ENCODE measurements around the gene TMEM187. TPM values are rescaled to one million over a fixed set of nuclear protein-coding genes. Genes with fewer than 3 reads are reported as not detected.

The TMEM187 gene
- total and polyA plus RNA-seq, 4 donors: 2.5 to 8.6 (median 5.0) TPM

GRCh38 chrX:153951683-153952372, 20.7 kb upstream of the TMEM187 start:
- ATAC-seq (ENCODE audit: low FRiP score) (no peak), DNase-seq (no peak)
- H3K27ac ChIP-seq (ENCODE audit: low read depth in 1 of 2, low read length in 2 of 2): no peak overlapping the region
- no peak overlapping the region for H3K4me3 ChIP-seq (ENCODE audit: low read length in 2 of 2)
- H3K36me3 ChIP-seq (ENCODE audit: control insufficient read depth in 1 of 2, insufficient read depth in 2 of 2, low read length in 1 of 2): no peaks in the 10 kb centered on the region
- no peaks in the 10 kb centered on the region for H3K4me1 ChIP-seq (ENCODE audit: control insufficient read depth in 1 of 2, insufficient read depth in 2 of 2, low read length in 2 of 2)
- 91 to 92% methylated on average over 25 to 28 of the region's 28 CpGs for WGBS, 2 donors
- no peaks in the 10 kb centered on the region for H3K27me3 ChIP-seq (ENCODE audit: control insufficient read depth in 1 of 2, insufficient read depth in 2 of 2, low read length in 1 of 2)
- no peaks in the 10 kb centered on the region for H3K9me3 ChIP-seq (ENCODE audit: control insufficient read depth, low read length)
- intact Hi-C loops (cut with DNase I): loop anchor here (2.0 to 10.0 kb wide), 4 partner anchors 187 to 997 kb away; partner anchors contain the start of gene PLXNB3 (in 2 of the 2)

DNA sequence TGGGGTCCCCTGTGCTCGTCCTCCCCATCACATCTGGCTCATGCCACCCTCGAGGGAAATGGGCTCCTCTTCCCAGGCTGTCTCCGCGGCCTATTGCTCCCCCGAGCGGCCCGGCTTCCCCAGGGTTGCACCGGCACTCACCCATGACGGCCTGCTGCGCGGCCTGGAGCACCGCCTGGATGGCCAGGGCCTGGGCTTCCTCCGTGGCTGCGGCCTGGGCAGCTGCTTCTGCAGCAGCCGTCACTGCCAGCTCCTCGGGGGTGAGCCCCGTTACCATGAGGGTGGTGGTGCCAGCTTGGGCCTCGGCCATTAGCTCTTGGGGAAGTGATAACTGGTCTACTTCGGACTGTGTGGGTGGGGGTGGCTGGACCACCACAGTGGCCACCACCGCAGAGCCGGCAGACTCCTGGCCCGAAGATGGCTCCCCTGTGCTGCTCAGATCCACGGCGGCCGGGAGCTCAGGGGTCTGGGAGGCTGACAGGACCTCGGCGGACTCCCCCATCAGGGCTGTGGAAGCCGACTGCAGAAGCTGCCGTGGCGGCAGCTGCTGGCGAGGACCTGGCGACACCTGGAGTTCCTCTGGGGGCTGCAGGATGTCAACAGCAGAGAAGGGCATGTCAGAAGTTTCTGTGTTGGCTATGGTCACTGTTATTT, 20.1 kb upstream of the TMEM187 start:
- H3K9me3 ChIP-seq (ENCODE audit: control insufficient read depth, low read length): no peaks in the 10 kb centered on the region
- ATAC-seq (ENCODE audit: low FRiP score) (no peak), DNase-seq (no peak)
- 81 to 86% methylated on average over 32 of the region's 32 CpGs for WGBS, 2 donors
- H3K4me1 ChIP-seq (ENCODE audit: control insufficient read depth in 1 of 2, insufficient read depth in 2 of 2, low read length in 2 of 2): no peaks in the 10 kb centered on the region
- no peaks in the 10 kb centered on the region for H3K27me3 ChIP-seq (ENCODE audit: control insufficient read depth in 1 of 2, insufficient read depth in 2 of 2, low read length in 1 of 2)
- H3K4me3 ChIP-seq (ENCODE audit: low read length in 2 of 2): no peak overlapping the region
- H3K27ac ChIP-seq (ENCODE audit: low read depth in 1 of 2, low read length in 2 of 2): peak overlapping the region in 1 of 2 donors; percentile 9
- no peaks in the 10 kb centered on the region for H3K36me3 ChIP-seq (ENCODE audit: control insufficient read depth in 1 of 2, insufficient read depth in 2 of 2, low read length in 1 of 2)
- intact Hi-C loops (cut with DNase I): loop anchor here (2.0 to 10.0 kb wide), 4 partner anchors 188 to 998 kb away; partner anchors contain the start of gene PLXNB3 (in 2 of the 2)

DNA sequence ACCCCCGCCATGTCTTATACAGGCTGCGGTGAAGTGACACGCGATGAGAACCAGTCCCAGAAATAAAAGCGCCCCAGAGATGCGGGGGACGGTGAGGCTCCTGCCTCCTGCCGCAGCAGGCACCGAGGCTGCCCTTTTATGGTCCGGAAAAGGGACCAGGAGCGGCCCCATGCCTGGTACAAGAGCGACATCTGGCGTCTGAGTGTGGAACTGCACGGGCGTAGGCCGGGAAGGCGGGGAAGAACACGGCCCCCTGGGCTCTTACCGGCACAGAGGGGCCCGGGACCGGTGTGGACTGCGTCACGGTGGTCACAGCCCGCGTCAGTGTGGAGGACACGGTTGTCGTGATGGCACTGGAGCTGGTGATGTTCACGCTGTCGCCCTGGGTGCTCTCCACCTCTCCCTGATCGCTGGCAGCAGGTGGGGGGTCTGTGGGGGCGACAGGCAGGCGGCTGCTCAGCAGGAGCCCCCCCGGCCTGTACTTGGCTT, 19.2 kb upstream of the TMEM187 start:
- DNase-seq (peak; percentile 84 to 93), ATAC-seq (ENCODE audit: low FRiP score) (peak; percentile 89)
- H3K9me3 ChIP-seq (ENCODE audit: control insufficient read depth, low read length): no peaks in the 10 kb centered on the region
- peak overlapping the region in 1 of 2 donors; percentile 19 for H3K27ac ChIP-seq (ENCODE audit: low read depth in 1 of 2, low read length in 2 of 2)
- no peaks in the 10 kb centered on the region for H3K27me3 ChIP-seq (ENCODE audit: control insufficient read depth in 1 of 2, insufficient read depth in 2 of 2, low read length in 1 of 2)
- peaks cover 0 to under 1% of the 10 kb centered on the region in 2 donors for H3K36me3 ChIP-seq (ENCODE audit: control insufficient read depth in 1 of 2, insufficient read depth in 2 of 2, low read length in 1 of 2)
- intact Hi-C loops (cut with DNase I): loop anchor here (2.0 to 10.0 kb wide), 4 partner anchors 189 to 999 kb away; partner anchors contain the start of gene PLXNB3 (in 2 of the 2)
- WGBS, 2 donors: 11 to 27% methylated on average over 33 of the region's 33 CpGs
- no peaks in the 10 kb centered on the region for H3K4me1 ChIP-seq (ENCODE audit: control insufficient read depth in 1 of 2, insufficient read depth in 2 of 2, low read length in 2 of 2)
- H3K4me3 ChIP-seq (ENCODE audit: low read length in 2 of 2): no peak overlapping the region

DNA sequence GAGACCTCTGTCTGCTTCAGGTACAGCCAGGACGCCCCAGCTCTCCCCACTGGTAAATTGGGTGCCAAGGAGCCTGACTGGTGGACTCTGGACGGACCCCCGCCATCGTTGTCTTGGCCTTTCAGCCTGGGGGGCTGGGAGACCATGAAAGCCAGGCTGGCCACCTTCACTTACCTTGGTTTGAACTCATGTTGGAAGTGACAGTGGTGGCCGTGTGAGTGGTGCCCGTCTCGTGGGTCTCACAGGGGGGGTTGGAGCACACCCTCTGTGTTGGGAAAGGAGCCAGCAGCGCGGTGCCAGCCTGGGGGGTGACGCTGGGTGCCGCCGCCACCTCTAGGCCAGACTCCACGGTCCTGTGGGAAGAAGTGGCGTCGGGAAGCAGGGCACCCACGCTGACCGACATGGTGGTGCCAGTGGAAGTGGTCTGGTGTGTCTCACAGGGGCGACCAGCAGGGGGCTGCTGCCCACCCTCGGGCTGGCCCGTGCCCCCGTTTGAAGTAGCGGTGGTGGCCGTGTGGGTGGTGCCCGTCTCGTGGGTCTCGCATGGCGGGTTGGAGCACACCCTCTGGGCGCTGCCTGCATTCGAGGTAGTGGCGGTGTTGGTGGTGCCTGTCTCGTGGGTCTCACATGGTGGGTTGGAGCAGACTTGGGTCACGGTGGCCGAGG, 18.5 kb upstream of the TMEM187 start:
- ATAC-seq (ENCODE audit: low FRiP score): no peak
- Histone ChIP-seq H3K27ac (ENCODE audit: low read depth in 1 of 2, low read length in 2 of 2) (peak overlapping the region in 1 of 2 donors; percentile 19), H3K36me3 (ENCODE audit: control insufficient read depth in 1 of 2, insufficient read depth in 2 of 2, low read length in 1 of 2) (peaks cover 0 to 4% of the 10 kb centered on the region in 2 donors), H3K9me3 (ENCODE audit: control insufficient read depth, low read length) (no peaks in the 10 kb centered on the region), H3K4me1 (ENCODE audit: control insufficient read depth in 1 of 2, insufficient read depth in 2 of 2, low read length in 2 of 2) (no peaks in the 10 kb centered on the region), H3K4me3 (ENCODE audit: low read length in 2 of 2) (no peak overlapping the region), H3K27me3 (ENCODE audit: control insufficient read depth in 1 of 2, insufficient read depth in 2 of 2, low read length in 1 of 2) (no peaks in the 10 kb centered on the region)
- intact Hi-C loops (cut with DNase I): loop anchor here (2.0 to 10.0 kb wide), 4 partner anchors 189 to 999 kb away; partner anchors contain the start of gene PLXNB3 (in 2 of the 2)
- 69 to 73% methylated on average over 31 to 33 of the region's 33 CpGs for WGBS, 2 donors
- no peak for DNase-seq

GRCh38 chrX:153954558-153955227, 17.9 kb upstream of the TMEM187 start:
- 93 to 96% methylated on average over 44 of the region's 44 CpGs for WGBS, 2 donors
- intact Hi-C loops (cut with DNase I): loop anchor here (5.0 to 10.0 kb wide), 3 partner anchors 192 to 1000 kb away; partner anchors contain the start of gene PLXNB3 (in 1 of the 2)
- Histone ChIP-seq H3K27me3 (ENCODE audit: control insufficient read depth in 1 of 2, insufficient read depth in 2 of 2, low read length in 1 of 2) (no peaks in the 10 kb centered on the region), H3K36me3 (ENCODE audit: control insufficient read depth in 1 of 2, insufficient read depth in 2 of 2, low read length in 1 of 2) (peaks cover 0 to 4% of the 10 kb centered on the region in 2 donors), H3K9me3 (ENCODE audit: control insufficient read depth, low read length) (no peaks in the 10 kb centered on the region), H3K27ac (ENCODE audit: low read depth in 1 of 2, low read length in 2 of 2) (no peak overlapping the region), H3K4me1 (ENCODE audit: control insufficient read depth in 1 of 2, insufficient read depth in 2 of 2, low read length in 2 of 2) (no peaks in the 10 kb centered on the region), H3K4me3 (ENCODE audit: low read length in 2 of 2) (no peak overlapping the region)
- DNase-seq (no peak), ATAC-seq (ENCODE audit: low FRiP score) (no peak)

DNA sequence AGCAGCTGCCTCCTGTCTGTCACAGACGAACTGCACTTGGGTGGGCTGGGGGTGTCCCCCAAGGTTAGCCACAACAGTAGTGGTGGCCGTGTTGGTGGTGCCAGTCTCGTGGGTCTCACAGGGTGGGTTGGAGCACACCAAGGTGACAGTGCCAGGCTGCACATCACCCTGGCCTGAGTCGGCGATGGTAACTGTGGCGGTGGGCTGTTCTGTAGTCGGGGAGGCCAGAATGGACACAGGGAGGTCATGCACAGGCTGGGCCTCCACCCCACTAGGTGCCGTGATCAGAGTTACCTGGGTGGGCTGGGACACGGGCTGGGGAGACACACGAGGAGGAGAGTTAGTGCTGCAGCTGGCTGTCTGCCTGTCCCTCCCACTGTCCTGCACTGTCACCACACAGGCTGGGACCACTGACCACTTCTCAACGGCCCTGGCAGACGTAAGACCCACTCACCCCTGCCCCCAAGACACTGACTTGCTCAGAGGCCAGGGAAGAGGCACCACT, 17.3 kb upstream of the TMEM187 start:
- ATAC-seq (ENCODE audit: low FRiP score) (no peak), DNase-seq (no peak)
- intact Hi-C loops (cut with DNase I): loop anchor here in 1 of 2 donors (10.0 kb wide), 1 partner anchor 1000 kb away; no protein-coding TSS in a partner anchor
- H3K36me3 ChIP-seq (ENCODE audit: control insufficient read depth in 1 of 2, insufficient read depth in 2 of 2, low read length in 1 of 2): peaks cover 0 to 4% of the 10 kb centered on the region in 2 donors
- H3K4me3 ChIP-seq (ENCODE audit: low read length in 2 of 2): no peak overlapping the region
- H3K9me3 ChIP-seq (ENCODE audit: control insufficient read depth, low read length): no peaks in the 10 kb centered on the region
- H3K27me3 ChIP-seq (ENCODE audit: control insufficient read depth in 1 of 2, insufficient read depth in 2 of 2, low read length in 1 of 2): no peaks in the 10 kb centered on the region
- 76 to 84% methylated on average over 12 of the region's 12 CpGs for WGBS, 2 donors
- no peak overlapping the region for H3K27ac ChIP-seq (ENCODE audit: low read depth in 1 of 2, low read length in 2 of 2)
- H3K4me1 ChIP-seq (ENCODE audit: control insufficient read depth in 1 of 2, insufficient read depth in 2 of 2, low read length in 2 of 2): no peaks in the 10 kb centered on the region

DNA sequence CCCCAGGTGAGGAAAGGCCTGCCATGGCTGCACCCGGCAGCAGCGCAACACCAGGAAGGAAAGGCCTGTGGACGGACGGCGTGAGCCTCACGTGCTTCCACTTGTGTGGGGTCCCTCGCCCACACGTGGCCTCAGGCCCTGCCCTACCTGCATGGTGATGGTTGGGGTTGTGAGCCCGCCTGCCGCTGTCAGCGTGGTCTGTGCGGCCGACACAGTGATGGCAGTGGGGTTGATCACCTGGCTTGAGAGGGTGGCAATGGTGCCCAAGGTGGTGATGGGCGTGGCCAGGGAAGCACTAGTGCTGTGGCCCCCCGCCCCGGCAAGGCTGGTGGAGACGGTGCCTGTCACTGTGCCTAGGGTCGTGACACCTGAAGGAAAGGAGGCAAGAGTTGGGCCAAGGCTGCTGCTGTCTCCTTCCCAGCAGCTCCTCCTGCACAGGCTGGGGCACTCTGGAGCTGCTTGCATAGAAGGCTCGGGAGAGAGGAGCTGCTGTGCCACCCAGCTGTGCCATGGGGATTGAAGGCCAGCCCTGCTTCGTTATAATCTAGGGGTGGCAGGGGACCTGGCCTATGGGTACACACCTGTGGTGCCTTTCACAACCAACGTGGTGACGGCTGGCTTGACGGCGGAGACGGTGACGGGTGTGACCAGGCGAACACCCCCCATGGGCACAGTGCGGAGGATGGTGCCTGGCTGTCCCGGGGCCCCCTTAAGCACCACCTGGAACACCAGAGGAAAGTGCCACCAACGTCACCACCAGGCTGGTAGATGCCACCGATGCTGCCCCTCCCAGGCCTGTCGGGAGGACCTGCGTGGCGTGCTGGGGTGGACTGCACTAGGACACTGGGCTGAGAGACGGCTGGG, 16.3 kb upstream of the TMEM187 start:
- Histone ChIP-seq H3K27ac (ENCODE audit: low read depth in 1 of 2, low read length in 2 of 2) (no peak overlapping the region), H3K4me3 (ENCODE audit: low read length in 2 of 2) (no peak overlapping the region), H3K36me3 (ENCODE audit: control insufficient read depth in 1 of 2, insufficient read depth in 2 of 2, low read length in 1 of 2) (peaks cover 0 to 4% of the 10 kb centered on the region in 2 donors), H3K9me3 (ENCODE audit: control insufficient read depth, low read length) (no peaks in the 10 kb centered on the region), H3K4me1 (ENCODE audit: control insufficient read depth in 1 of 2, insufficient read depth in 2 of 2, low read length in 2 of 2) (no peaks in the 10 kb centered on the region), H3K27me3 (ENCODE audit: control insufficient read depth in 1 of 2, insufficient read depth in 2 of 2, low read length in 1 of 2) (no peaks in the 10 kb centered on the region)
- WGBS, 2 donors: 86 to 91% methylated on average over 33 to 35 of the region's 35 CpGs
- intact Hi-C loops (cut with DNase I): loop anchor here in 1 of 2 donors (10.0 kb wide), 1 partner anchor 1001 kb away; no protein-coding TSS in a partner anchor
- DNase-seq (no peak), ATAC-seq (ENCODE audit: low FRiP score) (no peak)
